GM18870 (cell line): ENCODE measurements around the gene SLX4IP.
"Not testable (repeated sequence)": the region's sequence is repeated elsewhere in the genome, so short reads cannot be mapped to it uniquely, and the experiment has no call there.

Experiments used
- ATAC-seq: cut with Tn5 transposase; IDR thresholded peaks from one replicate; pipeline ENCODE4 v1.9.1; 2021; ENCODE audit warnings: moderate library complexity; ENCODE audit not compliant: unreplicated experiment

The SLX4IP gene

GRCh38 chr20:10434832-10435812 is at the start of gene SLX4IP:
SLX4IP (plus strand) TSS chr20:10435305; CDS start chr20:10458205, 22,900 bp downstream.
- peak; percentile 46 for ATAC-seq

GRCh38 chr20:10385850-10386544 is 49.1 kb upstream of the SLX4IP start:
- no peak for ATAC-seq

- no peak for ATAC-seq
Observed at GRCh38 chr20:10387686-10388085, 47.4 kb upstream of the SLX4IP start.

GRCh38 chr20:10388597-10388996 is 46.5 kb upstream of the SLX4IP start:
- no peak for ATAC-seq

GRCh38 chr20:10390709-10391108 is 44.4 kb upstream of the SLX4IP start:
- no peak for ATAC-seq

GRCh38 chr20:10394752-10395151 is 40.4 kb upstream of the SLX4IP start:
- not testable (repeated sequence) for ATAC-seq

- no peak for ATAC-seq
Observed at GRCh38 chr20:10398834-10399369, 36.2 kb upstream of the SLX4IP start.

- peak; percentile 54 for ATAC-seq
Observed at GRCh38 chr20:10402938-10403608, 32.0 kb upstream of the SLX4IP start.

- ATAC-seq, result no peak
Observed at GRCh38 chr20:10404023-10404628, 31.0 kb upstream of the SLX4IP start.

- no peak for ATAC-seq
Observed at GRCh38 chr20:10404959-10405530, 30.1 kb upstream of the SLX4IP start.

- ATAC-seq, result no peak
Observed at GRCh38 chr20:10408108-10408813, 26.8 kb upstream of the SLX4IP start.

GRCh38 chr20:10411673-10412072 is 23.4 kb upstream of the SLX4IP start:
- no peak for ATAC-seq

GRCh38 chr20:10412591-10413408 is 22.3 kb upstream of the SLX4IP start:
- no peak for ATAC-seq

- ATAC-seq, result no peak
Observed at GRCh38 chr20:10415013-10415650, 20.0 kb upstream of the SLX4IP start.

GRCh38 chr20:10417218-10417617 is 17.9 kb upstream of the SLX4IP start:
- ATAC-seq, result not testable (repeated sequence)

- no peak for ATAC-seq
Observed at GRCh38 chr20:10419550-10420133, 15.5 kb upstream of the SLX4IP start.

- ATAC-seq, result peak; percentile 82
Observed at GRCh38 chr20:10423735-10424134, 11.4 kb upstream of the SLX4IP start.
